Urothelium cell line (cell line): ENCODE data around the gene KCNJ18.
"Not testable (repeated sequence)": the region's sequence is repeated elsewhere in the genome, so short reads cannot be mapped to it uniquely, and the experiment has no call there.

Source experiments
- DNase-seq: peaks from one replicate; pipeline ENCODE4 v3.0.0; 2011; ENCODE audit warnings: low spot score, mixed read lengths
- FAIRE-seq: peaks from 2 replicates; lab custom pipeline; 2011; peaks lifted over from hg19 to GRCh38; lab: Jason Lieb, UNC

KCNJ18 gene

GRCh38 chr17:21691883-21692703, at the start of gene KCNJ18:
KCNJ18 (plus strand) TSS chr17:21692523; CDS start chr17:21702787, 10,264 bp downstream.
- DNase-seq, FAIRE-seq: not testable (repeated sequence)

- not testable (repeated sequence) for DNase-seq, FAIRE-seq
These were observed 44.2 kb upstream of the KCNJ18 start for GRCh38 chr17:21648125-21648524.

GRCh38 chr17:21650043-21650442, 42.3 kb upstream of the KCNJ18 start:
- FAIRE-seq, result not testable (repeated sequence)

DNA sequence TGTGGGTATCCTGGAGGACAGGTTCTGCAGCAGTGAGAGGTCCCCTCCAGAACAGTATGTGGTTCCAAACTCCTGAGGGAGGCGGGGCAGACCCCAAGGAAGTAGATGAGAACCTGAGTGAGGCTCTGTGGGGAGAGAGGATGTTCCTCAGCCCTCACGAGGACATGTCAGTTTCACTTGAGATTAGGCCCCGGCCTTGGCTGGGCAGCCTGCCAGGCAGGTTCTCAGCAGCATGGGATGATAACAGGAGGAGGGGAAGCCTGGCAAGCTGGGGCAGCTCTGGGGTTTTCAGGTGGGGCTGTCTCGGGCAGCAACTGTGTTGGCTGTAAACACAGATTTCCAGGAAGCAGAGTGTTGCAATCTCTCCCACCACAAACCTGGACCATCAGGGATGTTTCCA, 40.3 kb upstream of the KCNJ18 start:
- FAIRE-seq, DNase-seq: not testable (repeated sequence)

More at GRCh38 chr17:21650043-21650442, 42.3 kb upstream of the KCNJ18 start:
- DNase-seq, result not testable (repeated sequence)

- DNase-seq, FAIRE-seq: not testable (repeated sequence)
These were observed 39.1 kb upstream of the KCNJ18 start for GRCh38 chr17:21653211-21653610.

DNA sequence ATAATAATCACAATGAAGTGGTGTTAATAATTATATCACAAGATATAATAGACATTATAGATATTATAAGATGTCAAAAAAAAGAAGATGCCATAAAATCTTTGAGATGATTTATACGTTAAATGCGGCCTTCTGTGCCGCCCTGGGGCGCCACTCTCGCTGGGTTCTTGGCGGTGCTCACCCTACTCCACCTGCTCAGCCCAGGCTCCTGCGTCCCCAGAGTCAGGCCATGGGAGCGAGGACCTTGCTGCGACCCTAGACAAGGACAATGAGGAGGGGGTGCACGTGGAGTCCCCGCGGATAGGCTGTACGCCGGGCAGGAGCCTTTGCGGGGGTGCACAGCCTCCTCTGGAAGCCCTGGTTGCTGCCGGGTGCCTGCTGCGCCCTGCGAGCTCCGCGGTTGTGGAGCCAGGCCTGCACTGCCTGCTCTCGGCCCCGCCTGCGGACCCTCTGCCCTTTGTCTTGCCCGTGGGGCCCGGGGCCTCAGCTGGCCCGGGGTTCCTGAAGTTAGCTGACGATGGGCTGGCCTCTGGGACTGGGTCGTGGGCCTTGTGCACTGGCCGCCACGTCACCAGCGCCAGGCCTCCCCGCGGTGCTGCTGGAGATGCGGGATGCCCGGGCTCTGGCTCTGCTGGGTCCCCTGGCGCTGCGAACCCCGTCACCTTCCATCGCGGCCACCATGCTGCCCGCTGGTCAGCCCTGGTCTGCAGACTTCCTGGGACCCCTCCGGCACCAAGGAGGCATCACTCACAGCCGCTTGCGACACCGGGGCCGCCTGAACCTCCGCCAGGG, 35.6 kb upstream of the KCNJ18 start:
- not testable (repeated sequence) for FAIRE-seq, DNase-seq

- DNase-seq, FAIRE-seq: not testable (repeated sequence)
These were observed 32.7 kb upstream of the KCNJ18 start for GRCh38 chr17:21659635-21660034.

- DNase-seq, FAIRE-seq: not testable (repeated sequence)
These were observed 30.9 kb upstream of the KCNJ18 start for GRCh38 chr17:21661455-21661854.

GRCh38 chr17:21663166-21663565, 29.2 kb upstream of the KCNJ18 start:
- FAIRE-seq, DNase-seq: not testable (repeated sequence)

- DNase-seq, result not testable (repeated sequence)
These were observed 28.5 kb upstream of the KCNJ18 start for GRCh38 chr17:21663614-21664474.

DNA sequence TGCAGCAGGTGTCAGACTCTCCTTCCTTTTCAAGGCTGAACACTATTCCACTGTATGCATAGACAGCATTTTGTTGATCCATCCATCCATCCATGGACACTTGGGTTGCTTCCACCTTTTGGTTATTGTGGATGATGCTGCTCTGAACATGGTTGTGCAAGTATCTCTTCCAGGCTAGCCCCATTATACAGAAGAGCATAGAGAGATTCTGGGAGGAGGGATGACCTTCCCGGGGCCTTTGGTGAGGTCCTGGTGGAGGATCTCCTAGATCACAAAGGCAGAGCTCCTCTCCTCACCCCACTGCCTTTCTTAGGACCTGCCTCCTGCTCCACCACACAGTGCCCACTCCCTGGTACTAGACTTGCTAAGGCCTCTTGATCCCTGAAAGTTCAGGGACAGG, 27.2 kb upstream of the KCNJ18 start:
- DNase-seq, FAIRE-seq: not testable (repeated sequence)

More at GRCh38 chr17:21663614-21664474, 28.5 kb upstream of the KCNJ18 start:
- not testable (repeated sequence) for FAIRE-seq

- FAIRE-seq, DNase-seq: not testable (repeated sequence)
These were observed 26.3 kb upstream of the KCNJ18 start for GRCh38 chr17:21665935-21666493.

DNA sequence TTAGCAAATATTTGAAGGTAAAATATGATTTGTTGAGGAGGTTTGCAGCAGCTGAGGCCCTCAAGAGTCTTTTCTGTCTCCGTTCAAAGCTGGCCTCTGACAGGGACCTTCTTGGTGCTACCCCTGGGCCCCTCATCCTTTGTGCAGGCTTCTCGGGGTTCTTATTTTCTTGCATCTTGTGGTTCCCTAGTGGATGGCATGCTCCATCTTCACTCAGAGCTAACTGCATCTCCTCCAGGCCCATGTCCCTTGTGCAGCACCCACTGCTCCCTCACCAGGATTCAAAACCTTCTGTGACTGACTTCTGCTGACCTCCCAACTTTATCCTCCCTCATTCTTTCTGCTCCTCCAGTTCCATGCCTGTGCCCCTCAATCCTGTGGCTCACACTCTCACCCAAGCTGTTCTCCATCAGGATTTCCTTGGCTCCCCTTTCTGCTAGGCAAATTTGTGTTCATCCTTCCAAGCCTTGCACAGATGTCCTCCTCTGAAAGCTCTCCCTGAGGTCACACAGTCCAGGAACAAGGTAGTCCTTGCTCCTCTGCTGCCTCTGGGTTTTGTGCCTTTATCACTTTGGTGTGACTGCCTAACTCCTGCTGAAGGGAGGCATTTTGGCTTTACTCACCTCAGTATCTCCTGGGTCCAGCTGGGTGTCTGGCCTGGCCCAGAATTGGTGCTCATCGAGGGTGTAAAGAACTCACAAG, 25.5 kb upstream of the KCNJ18 start:
- DNase-seq, FAIRE-seq: not testable (repeated sequence)

DNA sequence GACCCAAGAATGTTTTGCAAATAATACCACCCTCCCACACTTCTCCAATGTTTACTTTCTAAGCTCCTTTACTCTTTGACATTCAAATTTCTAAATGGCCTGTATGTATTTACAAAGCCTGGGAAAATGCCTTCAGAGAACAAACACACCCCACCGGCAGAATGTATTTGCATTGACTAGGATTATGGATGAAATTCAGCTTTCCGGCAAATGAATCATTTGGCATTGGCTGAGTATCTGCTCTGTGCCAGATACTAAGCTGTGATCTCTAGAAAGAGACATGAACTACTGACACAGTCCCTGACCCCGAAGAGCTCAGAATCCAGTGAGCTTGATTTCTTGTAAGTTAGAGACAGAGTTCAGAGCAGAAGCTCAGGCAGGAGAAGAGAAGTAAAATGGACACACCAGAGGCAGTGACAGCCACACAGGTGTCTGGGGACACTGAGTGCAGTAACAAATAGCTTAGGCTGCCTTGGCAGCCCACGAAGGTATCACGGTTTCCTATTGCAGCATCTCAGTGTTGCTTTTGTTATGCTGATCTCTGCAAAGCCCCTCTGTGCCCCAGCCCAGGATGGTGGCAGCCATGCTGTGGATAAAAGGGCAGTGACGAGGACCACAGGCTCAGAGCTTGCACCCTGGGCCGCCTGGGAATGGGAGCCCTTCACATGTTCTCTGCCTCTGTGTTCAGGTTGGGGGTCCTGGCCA, 24.8 kb upstream of the KCNJ18 start:
- not testable (repeated sequence) for FAIRE-seq, DNase-seq

DNA sequence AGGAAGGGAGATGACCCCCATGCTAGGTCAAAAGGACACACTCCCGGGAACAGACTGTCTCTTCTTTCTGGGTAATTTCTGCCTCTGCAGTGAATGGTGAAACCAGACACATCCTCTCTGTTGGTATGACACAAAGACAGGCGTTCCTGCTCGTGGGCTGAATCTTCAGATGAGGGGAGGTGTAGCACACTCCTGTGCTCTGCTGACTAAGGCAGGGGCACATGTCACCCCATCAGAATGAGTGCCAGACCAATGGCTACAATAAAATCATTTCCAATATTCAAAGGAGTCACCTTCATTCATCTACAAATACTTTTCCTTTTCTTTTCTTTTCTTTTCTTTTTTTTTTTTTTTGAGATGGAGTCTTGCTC, 24.2 kb upstream of the KCNJ18 start:
- DNase-seq, FAIRE-seq: not testable (repeated sequence)

- FAIRE-seq, DNase-seq: not testable (repeated sequence)
These were observed 23.4 kb upstream of the KCNJ18 start for GRCh38 chr17:21668746-21669508.

DNA sequence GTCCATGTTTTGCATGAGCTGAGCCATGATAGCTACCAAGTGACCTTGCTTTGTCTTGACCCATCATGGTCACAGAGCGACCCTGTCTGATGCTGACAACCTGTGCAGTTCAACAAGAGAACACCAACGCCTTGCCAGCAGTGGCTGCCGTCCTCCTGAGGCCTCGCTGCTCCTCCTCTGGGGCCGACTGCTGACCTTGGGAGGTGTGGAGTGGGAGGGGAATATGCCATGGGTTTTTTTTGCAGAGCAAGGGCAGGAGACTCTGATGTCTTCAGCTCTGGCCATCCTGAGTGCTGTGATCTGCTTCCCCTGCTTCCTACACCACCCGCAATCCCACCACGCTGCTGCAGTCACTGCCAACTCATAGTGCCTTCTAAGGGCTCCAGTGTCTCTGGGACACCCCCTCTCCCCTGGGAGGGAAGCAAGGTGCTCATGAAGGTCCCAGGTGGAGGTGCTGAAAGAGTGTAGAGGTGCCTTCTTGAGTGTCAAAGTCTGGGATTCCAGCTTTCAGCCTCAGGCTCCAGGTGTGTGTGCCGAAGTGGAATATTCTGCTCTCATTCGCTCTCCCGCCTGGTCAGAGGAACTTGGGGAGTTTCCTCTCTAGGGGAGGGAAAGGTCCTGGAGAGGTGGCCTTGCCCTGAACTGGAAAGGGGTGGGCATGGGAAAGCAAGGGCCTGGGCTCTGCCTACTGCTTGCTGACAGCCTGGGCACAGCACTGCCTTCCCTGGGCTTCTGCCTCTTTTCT, 22.5 kb upstream of the KCNJ18 start:
- not testable (repeated sequence) for DNase-seq, FAIRE-seq
